Caki2 (cell line): ENCODE results near the gene CAB39. TPM values are rescaled to one million over a fixed set of nuclear protein-coding genes. Genes with fewer than 3 reads are reported as not detected.
"Not testable (repeated sequence)": the region's sequence is repeated elsewhere in the genome, so short reads cannot be mapped to it uniquely, and the experiment has no call there.

Experiments used
- DNase-seq: peaks from one replicate; pipeline ENCODE4 v3.0.0-alpha.2; 2015; ENCODE audit warnings: low read depth
- in situ Hi-C: cut with HindIII; loops from 2 replicates; pipeline ENCODE4 v1.10.0; 2016; ENCODE audit warnings: low sequenced_read_pairs, low pct_unique_long_range_greater_than_20kb, mixed read lengths
- total RNA-seq: library from RNA; depleted of rRNA; stranded (reverse); fragments of >200 nt; shearing (Covaris generic); gene quantifications from 2 replicates; pipeline ENCODE4 v1.2.3, GENCODE V29; 2014; ENCODE audit warnings: low replicate concordance

The CAB39 gene
- total RNA-seq, 1 experiment from 2014 or later = 24.8 TPM

- DNase-seq = no peak
- in situ Hi-C loops = no loop called here
Observed at GRCh38 chr2:230680463-230681170, 32.0 kb upstream of the CAB39 start.

GRCh38 chr2:230681171-230681545 lies 31.5 kb upstream of the CAB39 start:
- in situ Hi-C loops = no loop called here

GRCh38 chr2:230682546-230682945 lies 30.1 kb upstream of the CAB39 start:
- in situ Hi-C loops = no loop called here
- no peak for DNase-seq

More at GRCh38 chr2:230681171-230681545, 31.5 kb upstream of the CAB39 start:
- no peak for DNase-seq

- in situ Hi-C loops = no loop called here
- peak; percentile 54 for DNase-seq
Observed at GRCh38 chr2:230684270-230685168, 28.1 kb upstream of the CAB39 start.

- in situ Hi-C loops = no loop called here
- DNase-seq = no peak
Observed at GRCh38 chr2:230685178-230685577, 27.5 kb upstream of the CAB39 start.

- DNase-seq = peak; percentile 47
- in situ Hi-C loops = no loop called here
Observed at GRCh38 chr2:230687498-230687897, 25.1 kb upstream of the CAB39 start.

- in situ Hi-C loops = no loop called here
Observed at GRCh38 chr2:230688490-230688889, 24.2 kb upstream of the CAB39 start.

GRCh38 chr2:230690439-230690838 lies 22.2 kb upstream of the CAB39 start:
- DNase-seq = peak; percentile 37
- in situ Hi-C loops = no loop called here

More at GRCh38 chr2:230688490-230688889, 24.2 kb upstream of the CAB39 start:
- DNase-seq = no peak

- peak; percentile 73 for DNase-seq
Observed at GRCh38 chr2:230691005-230691647, 21.5 kb upstream of the CAB39 start.

GRCh38 chr2:230692760-230693159 lies 19.9 kb upstream of the CAB39 start:
- in situ Hi-C loops = no loop called here
- no peak for DNase-seq

More at GRCh38 chr2:230691005-230691647, 21.5 kb upstream of the CAB39 start:
- in situ Hi-C loops = no loop called here

GRCh38 chr2:230693411-230693810 lies 19.2 kb upstream of the CAB39 start:
- in situ Hi-C loops = no loop called here
- DNase-seq = no peak

GRCh38 chr2:230694241-230694640 lies 18.4 kb upstream of the CAB39 start:
- DNase-seq = no peak
- in situ Hi-C loops = no loop called here

GRCh38 chr2:230695551-230695950 lies 17.1 kb upstream of the CAB39 start:
- in situ Hi-C loops = no loop called here

GRCh38 chr2:230696670-230697069 lies 16.0 kb upstream of the CAB39 start:
- DNase-seq = no peak
- in situ Hi-C loops = no loop called here

More at GRCh38 chr2:230695551-230695950, 17.1 kb upstream of the CAB39 start:
- no peak for DNase-seq

- in situ Hi-C loops = no loop called here
- no peak for DNase-seq
Observed at GRCh38 chr2:230697676-230698075, 15.0 kb upstream of the CAB39 start.

GRCh38 chr2:230698753-230699152 lies 13.9 kb upstream of the CAB39 start:
- in situ Hi-C loops, DNase-seq: not testable (repeated sequence)

- in situ Hi-C loops = no loop called here
Observed at GRCh38 chr2:230700447-230700846, 12.2 kb upstream of the CAB39 start.

GRCh38 chr2:230701308-230701707 lies 11.3 kb upstream of the CAB39 start:
- in situ Hi-C loops = no loop called here
- no peak for DNase-seq

More at GRCh38 chr2:230700447-230700846, 12.2 kb upstream of the CAB39 start:
- DNase-seq = no peak

- in situ Hi-C loops, DNase-seq: not testable (repeated sequence)
Observed at GRCh38 chr2:230702457-230702856, 10.2 kb upstream of the CAB39 start.
